Gastroesophageal sphincter (tissue), 4 donors: ENCODE measurements around the gene SLC2A2. TPM values are rescaled to one million over a fixed set of nuclear protein-coding genes. Genes with fewer than 3 reads are reported as not detected.

ENCODE experiments used
- ATAC-seq: fragments of 150-250 bp; one replicate; pipeline ENCODE4 v1.9.1; 2016; ENCODE audit warnings: mild to moderate bottlenecking, moderate library complexity
- H3K27ac ChIP-seq, 4 donors: fragments of 200-600 bp; sonication (generic) in 3 of 4; 1 replicate in 3 of 4; 2 replicates in 1 of 4; pipeline ENCODE4 v1.5.1; 2016 to 2019
- H3K27me3 ChIP-seq: fragments of 200-600 bp; sonication (generic); one replicate; pipeline ENCODE4 v1.5.1; 2019
- H3K36me3 ChIP-seq, 2 donors: fragments of 200-600 bp; sonication (generic); one replicate each; pipeline ENCODE4 v1.5.1; 2019; ENCODE audit warnings: control low read depth in 1 of 2
- H3K4me1 ChIP-seq, 3 donors: fragments of 200-600 bp; sonication (generic); 1 replicate in 2 of 3; 2 replicates in 1 of 3; pipeline ENCODE4 v1.5.1; 2016 to 2019; ENCODE audit warnings: control low read depth in 2 of 3
- H3K4me3 ChIP-seq, 2 donors: fragments of 200-600 bp; sonication (generic); one replicate each; pipeline ENCODE4 v1.5.1; 2019; ENCODE audit warnings: mild to moderate bottlenecking in 1 of 2, moderate library complexity in 1 of 2
- H3K9me3 ChIP-seq, 3 donors: fragments of 200-600 bp; sonication (generic); one replicate each; pipeline ENCODE4 v1.5.1; 2017 to 2019; ENCODE audit warnings: control low read depth in 2 of 3
- EP300 ChIP-seq: sonication (generic); formaldehyde crosslinking; IDR thresholded peaks from one replicate; pipeline ENCODE4 v1.6.1; 2017; ENCODE audit warnings: antibody characterized with exemption, mild to moderate bottlenecking
- POLR2A ChIP-seq, 2 donors: fragments of 450-650 bp; IDR thresholded peaks; one replicate each; pipeline ENCODE4 v1.6.1; 2017; ENCODE audit warnings: antibody characterized with exemption in 2 of 2, mild to moderate bottlenecking in 2 of 2, moderate library complexity in 1 of 2
- POLR2AphosphoS5 ChIP-seq: sonication (generic); formaldehyde crosslinking; IDR thresholded peaks from one replicate; pipeline ENCODE4 v1.6.1; 2017; ENCODE audit warnings: antibody characterized with exemption
- WGBS, 2 donors: methylation state at CpG; one replicate each; pipeline ENCODE4 v1.1.5; 2018; ENCODE audit warnings: low coverage in 1 of 2; 5-methylcytosine and 5-hydroxymethylcytosine counted together
- total RNA-seq, 4 donors: library from RNA; depleted of rRNA; stranded (reverse); fragments of >200 nt; gene quantifications; one replicate each; pipeline ENCODE4 v1.1.0, GENCODE V29; 2016
- TF ChIP-seq, protein P1 (sequence below), 4 experiments: fragments of 200-600 bp in 2 of 4; fragments of 450-650 bp in 2 of 4; sonication (generic) in 1 of 4; IDR thresholded peaks; one replicate each; pipeline ENCODE4 v1.5.1; 2017 to 2019; ENCODE audit warnings: antibody characterized with exemption in 4 of 4, mild to moderate bottlenecking in 2 of 4, moderate library complexity in 2 of 4

Gene SLC2A2
- total RNA-seq, 4 donors from 2014 or later: not detected

DNA sequence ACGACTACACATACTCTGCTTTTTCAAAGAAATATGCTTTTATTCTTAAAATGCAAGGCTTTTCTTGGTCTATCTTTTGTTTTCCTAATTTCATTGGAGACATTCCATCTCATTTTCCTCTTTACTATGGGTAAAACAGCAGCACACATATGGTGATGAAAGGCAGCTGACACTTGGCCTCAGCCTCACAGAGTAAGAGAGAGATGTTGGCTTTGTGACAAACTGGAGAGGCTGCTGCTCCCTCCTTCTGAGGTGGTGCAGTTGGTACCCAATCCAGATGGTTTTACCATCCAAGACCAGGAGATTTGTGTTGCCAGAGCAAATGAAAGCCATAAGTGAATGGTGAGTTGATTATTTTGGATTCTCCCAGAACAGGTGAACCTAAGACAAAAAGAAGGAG, 13.2 kb upstream of the SLC2A2 start:
- Histone ChIP-seq H3K4me3 (no peak overlapping the region), H3K9me3 (no peaks in the 10 kb centered on the region), H3K27ac (no peak overlapping the region), H3K36me3 (no peaks in the 10 kb centered on the region), H3K27me3 (no peaks in the 10 kb centered on the region), H3K4me1 (no peaks in the 10 kb centered on the region)
- 40 to 67% methylated on average over 1 of the region's 1 CpG for WGBS, 2 donors
- TF ChIP-seq, protein P1, sequence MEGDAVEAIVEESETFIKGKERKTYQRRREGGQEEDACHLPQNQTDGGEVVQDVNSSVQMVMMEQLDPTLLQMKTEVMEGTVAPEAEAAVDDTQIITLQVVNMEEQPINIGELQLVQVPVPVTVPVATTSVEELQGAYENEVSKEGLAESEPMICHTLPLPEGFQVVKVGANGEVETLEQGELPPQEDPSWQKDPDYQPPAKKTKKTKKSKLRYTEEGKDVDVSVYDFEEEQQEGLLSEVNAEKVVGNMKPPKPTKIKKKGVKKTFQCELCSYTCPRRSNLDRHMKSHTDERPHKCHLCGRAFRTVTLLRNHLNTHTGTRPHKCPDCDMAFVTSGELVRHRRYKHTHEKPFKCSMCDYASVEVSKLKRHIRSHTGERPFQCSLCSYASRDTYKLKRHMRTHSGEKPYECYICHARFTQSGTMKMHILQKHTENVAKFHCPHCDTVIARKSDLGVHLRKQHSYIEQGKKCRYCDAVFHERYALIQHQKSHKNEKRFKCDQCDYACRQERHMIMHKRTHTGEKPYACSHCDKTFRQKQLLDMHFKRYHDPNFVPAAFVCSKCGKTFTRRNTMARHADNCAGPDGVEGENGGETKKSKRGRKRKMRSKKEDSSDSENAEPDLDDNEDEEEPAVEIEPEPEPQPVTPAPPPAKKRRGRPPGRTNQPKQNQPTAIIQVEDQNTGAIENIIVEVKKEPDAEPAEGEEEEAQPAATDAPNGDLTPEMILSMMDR (IDR thresholded peaks at IDR 0.05): no peak
- TF ChIP-seq POLR2AphosphoS5: no peak
- no peak for TF ChIP-seq POLR2A (IDR thresholded peaks at IDR 0.05)
- no peak for TF ChIP-seq EP300
- ATAC-seq: no peak

DNA sequence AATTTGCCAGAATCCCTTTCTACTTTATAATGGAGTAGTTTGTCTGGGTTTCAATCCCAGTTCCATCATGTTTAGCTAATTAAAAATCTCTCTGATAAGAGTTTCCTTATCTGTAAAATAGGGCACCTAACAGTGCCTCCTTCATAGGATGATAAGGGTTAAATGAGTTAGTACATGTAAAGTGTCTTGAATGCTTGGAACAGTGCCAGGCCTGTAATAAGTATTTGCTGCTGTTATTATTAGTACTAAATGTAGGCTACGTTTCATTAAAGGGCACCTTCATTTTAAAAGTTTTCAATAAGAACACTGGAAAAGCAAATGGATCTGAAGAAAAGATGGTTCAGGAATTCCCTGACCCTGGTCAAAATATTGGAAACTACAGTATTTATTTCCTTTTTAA, 11.8 kb upstream of the SLC2A2 start:
- H3K9me3 ChIP-seq: no peaks in the 10 kb centered on the region
- H3K4me1 ChIP-seq: no peaks in the 10 kb centered on the region
- no peaks in the 10 kb centered on the region for H3K27me3 ChIP-seq
- no peak for ATAC-seq
- TF ChIP-seq POLR2A (IDR thresholded peaks at IDR 0.05): no peak
- H3K36me3 ChIP-seq: no peaks in the 10 kb centered on the region
- no peak overlapping the region for H3K4me3 ChIP-seq
- WGBS, 2 donors: 33 to 42% methylated on average over 1 of the region's 1 CpG
- no peak overlapping the region for H3K27ac ChIP-seq

DNA sequence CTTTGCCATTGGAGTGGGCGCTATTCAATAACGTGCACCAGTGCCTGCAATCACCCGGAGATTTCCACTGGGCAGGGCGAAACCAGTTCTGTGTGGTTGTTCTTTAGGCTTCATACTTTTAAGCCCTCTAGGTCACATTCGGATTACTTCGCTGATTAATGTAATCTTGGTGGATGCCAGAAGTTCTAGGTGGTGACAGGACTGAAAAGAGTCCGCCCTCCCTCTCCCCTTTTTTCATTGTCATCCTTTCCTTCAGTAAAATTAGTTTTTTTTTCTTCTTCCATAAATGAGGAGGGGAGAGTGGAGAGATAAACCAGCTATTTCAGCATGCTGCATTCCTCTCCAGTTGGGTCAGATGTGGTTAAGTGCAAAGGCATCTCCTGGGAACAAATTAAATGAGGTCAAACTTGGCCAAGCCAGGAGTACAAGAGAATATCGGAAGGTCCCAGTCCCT, 2.3 kb upstream of the SLC2A2 start:
- ATAC-seq: peak; percentile 78
- H3K27me3 ChIP-seq: peaks cover 6% of the 10 kb centered on the region
- peaks cover 0 to 16% (median 8%) of the 10 kb centered on the region in 3 donors for H3K4me1 ChIP-seq
- H3K9me3 ChIP-seq: no peaks in the 10 kb centered on the region
- no peak overlapping the region for H3K27ac ChIP-seq
- no peaks in the 10 kb centered on the region for H3K36me3 ChIP-seq
- 15 to 21% methylated on average over 4 to 5 of the region's 8 CpGs for WGBS, 2 donors
- TF ChIP-seq POLR2AphosphoS5 (peak; percentile 45), POLR2A (IDR thresholded peaks at IDR 0.05) (no peak)
- peak overlapping the region; percentile 22 to 34 for H3K4me3 ChIP-seq

DNA sequence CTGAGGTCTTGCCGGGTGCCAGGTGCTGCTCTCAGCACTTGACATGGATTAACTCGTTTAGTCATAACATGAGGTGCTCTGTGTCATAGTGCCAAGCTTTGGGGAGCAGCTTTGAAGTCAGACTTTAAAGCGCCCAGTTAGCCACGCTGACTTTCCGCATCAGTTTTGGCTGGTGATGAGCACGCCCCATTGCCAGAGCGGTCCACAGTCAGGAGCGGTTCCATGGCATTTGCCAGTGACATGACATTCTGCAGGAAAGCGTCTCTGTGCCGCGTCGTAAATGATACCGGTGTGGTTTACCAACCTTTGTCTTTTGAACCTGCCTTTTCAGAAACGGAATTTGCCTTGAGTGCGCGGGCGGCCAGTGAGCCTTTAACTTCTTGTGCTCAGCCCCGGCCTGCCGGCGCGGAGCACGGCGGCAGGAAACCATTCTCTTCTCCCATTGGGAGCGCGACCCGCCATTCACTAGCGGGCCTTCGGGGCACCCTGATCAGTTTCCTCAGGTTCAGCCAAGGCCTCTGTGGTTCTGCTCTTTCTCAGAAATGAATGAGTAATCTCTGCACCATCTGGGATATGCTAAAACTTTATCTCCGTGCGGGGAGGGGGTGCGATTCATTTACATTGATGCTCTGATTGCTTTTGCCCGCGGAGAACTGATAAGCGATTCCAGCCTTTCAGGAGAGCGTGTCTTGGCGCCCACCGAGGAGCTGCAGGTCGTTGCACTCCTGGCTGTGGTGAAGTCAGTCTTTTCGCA, 1.7 kb upstream of the SLC2A2 start:
- no peaks in the 10 kb centered on the region for H3K36me3 ChIP-seq
- ATAC-seq: peak; percentile 59
- H3K4me3 ChIP-seq: peak overlapping the region; percentile 22 to 34
- peaks cover 0 to 16% (median 8%) of the 10 kb centered on the region in 3 donors for H3K4me1 ChIP-seq
- H3K27ac ChIP-seq: no peak overlapping the region
- peaks cover 6% of the 10 kb centered on the region for H3K27me3 ChIP-seq
- TF ChIP-seq, protein P1 (IDR thresholded peaks at IDR 0.05): no peak
- no peak for TF ChIP-seq POLR2AphosphoS5
- TF ChIP-seq EP300: no peak
- TF ChIP-seq POLR2A (IDR thresholded peaks at IDR 0.05): no peak
- no peaks in the 10 kb centered on the region for H3K9me3 ChIP-seq
- 22 to 23% methylated on average over 8 to 9 of the region's 39 CpGs for WGBS, 2 donors

DNA sequence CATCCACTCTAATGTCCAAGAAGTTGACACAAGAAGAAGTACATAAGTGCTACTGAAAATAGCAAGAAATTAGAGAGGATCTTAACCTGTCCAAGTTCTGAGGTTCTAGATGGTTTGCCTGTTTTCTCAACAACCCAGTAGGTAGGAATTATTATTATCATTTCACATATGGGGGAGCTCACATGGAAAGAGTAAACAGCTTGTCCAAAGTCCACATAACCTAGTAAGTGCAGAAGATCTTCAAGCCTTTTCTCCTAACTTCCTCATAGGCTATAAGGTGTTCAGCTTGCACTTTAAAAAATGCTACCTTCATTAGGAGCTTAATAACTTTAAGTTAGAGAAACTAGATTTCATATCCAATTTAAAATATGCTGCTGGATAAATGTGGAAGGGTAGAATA, 3.0 kb downstream of the SLC2A2 start:
- Histone ChIP-seq H3K36me3 (no peaks in the 10 kb centered on the region), H3K4me3 (no peak overlapping the region), H3K9me3 (no peaks in the 10 kb centered on the region), H3K4me1 (peaks cover 0 to 6% (median 4%) of the 10 kb centered on the region in 3 donors), H3K27me3 (peaks cover 6% of the 10 kb centered on the region), H3K27ac (no peak overlapping the region)
- ATAC-seq: no peak
- TF ChIP-seq EP300 (no peak), POLR2A (IDR thresholded peaks at IDR 0.05) (no peak), POLR2AphosphoS5 (no peak)
- TF ChIP-seq, protein P1 (IDR thresholded peaks at IDR 0.05): no peak

DNA sequence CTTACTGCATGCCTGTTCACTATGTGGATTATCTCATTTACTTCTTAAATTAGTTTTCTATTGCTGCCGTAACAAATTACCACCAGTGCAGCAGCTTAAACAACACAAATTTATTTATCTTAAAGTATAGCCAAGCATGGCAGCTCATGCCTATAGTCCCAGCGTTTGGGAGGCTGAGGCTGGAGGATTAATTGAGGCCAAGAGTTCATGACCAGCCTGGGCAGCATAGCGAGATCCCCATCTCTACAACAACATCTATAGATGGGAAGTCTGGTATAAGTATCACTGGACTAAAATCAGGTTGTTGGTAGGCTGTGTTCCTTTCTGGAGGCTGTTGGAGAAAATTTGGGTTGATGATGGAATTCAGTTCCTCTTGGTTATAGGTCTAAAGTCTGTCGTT, 5.1 kb downstream of the SLC2A2 start:
- 66 to 76% methylated on average over 3 to 4 of the region's 4 CpGs for WGBS, 2 donors
- Histone ChIP-seq H3K4me3 (no peak overlapping the region), H3K9me3 (no peaks in the 10 kb centered on the region), H3K27me3 (no peaks in the 10 kb centered on the region), H3K4me1 (no peaks in the 10 kb centered on the region), H3K36me3 (no peaks in the 10 kb centered on the region), H3K27ac (no peak overlapping the region)
- no peak for ATAC-seq
- no peak for TF ChIP-seq EP300
- no peak for TF ChIP-seq POLR2A (IDR thresholded peaks at IDR 0.05)
- TF ChIP-seq POLR2AphosphoS5: no peak
- TF ChIP-seq, protein P1 (IDR thresholded peaks at IDR 0.05): no peak
